ENCODE results near the gene CD96.
A peak's percentile ranks its signal among the peaks of the same experiment; 100 is the strongest.
"Not testable (repeated sequence)": the region's sequence is repeated elsewhere in the genome, so short reads cannot be mapped to it uniquely, and the experiment has no call there.

The CD96 gene

DNA sequence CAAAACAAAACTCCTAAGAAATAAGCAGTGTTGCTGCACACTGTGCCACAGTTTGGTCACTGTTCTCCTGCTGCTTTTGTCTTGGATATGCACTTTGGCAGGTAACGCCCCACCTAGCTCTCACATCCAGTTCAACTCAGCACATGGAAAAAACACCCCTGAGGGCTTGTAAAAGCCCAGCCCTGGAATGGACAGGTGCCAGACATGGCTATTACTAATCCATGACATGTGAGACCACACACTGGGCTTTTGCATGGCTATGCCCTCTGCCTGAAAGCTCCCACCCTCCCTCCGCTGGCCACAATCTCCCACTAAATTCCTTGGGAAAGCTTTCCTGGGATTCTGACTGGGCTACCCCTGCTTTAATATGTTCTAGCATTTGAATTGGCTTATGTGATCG lies 77.8 kb downstream of the CD96 start:
- no peak for DNase-seq (ENCODE audit: low read depth)
- TF ChIP-seq, protein P1, sequence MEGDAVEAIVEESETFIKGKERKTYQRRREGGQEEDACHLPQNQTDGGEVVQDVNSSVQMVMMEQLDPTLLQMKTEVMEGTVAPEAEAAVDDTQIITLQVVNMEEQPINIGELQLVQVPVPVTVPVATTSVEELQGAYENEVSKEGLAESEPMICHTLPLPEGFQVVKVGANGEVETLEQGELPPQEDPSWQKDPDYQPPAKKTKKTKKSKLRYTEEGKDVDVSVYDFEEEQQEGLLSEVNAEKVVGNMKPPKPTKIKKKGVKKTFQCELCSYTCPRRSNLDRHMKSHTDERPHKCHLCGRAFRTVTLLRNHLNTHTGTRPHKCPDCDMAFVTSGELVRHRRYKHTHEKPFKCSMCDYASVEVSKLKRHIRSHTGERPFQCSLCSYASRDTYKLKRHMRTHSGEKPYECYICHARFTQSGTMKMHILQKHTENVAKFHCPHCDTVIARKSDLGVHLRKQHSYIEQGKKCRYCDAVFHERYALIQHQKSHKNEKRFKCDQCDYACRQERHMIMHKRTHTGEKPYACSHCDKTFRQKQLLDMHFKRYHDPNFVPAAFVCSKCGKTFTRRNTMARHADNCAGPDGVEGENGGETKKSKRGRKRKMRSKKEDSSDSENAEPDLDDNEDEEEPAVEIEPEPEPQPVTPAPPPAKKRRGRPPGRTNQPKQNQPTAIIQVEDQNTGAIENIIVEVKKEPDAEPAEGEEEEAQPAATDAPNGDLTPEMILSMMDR (IDR thresholded peaks at IDR 0.05; ENCODE audit: insufficient read depth, low read depth, low read length, missing control alignments): no peak
- H3K4me3 ChIP-seq (ENCODE audit: low read depth, low read length): no peak overlapping the region

GRCh38 chr3:111621535-111621934 lies 79.5 kb downstream of the CD96 start:
- TF ChIP-seq, protein P1 (IDR thresholded peaks at IDR 0.05; ENCODE audit: insufficient read depth, low read depth, low read length, missing control alignments): peak; percentile 35
- H3K4me3 ChIP-seq (ENCODE audit: low read depth, low read length): no peak overlapping the region
- peak; percentile 11 for DNase-seq (ENCODE audit: low read depth)

GRCh38 chr3:111627092-111627491 lies 85.1 kb downstream of the CD96 start:
- TF ChIP-seq, protein P1 (IDR thresholded peaks at IDR 0.05; ENCODE audit: insufficient read depth, low read depth, low read length, missing control alignments): no peak
- H3K4me3 ChIP-seq (ENCODE audit: low read depth, low read length): no peak overlapping the region
- no peak for DNase-seq (ENCODE audit: low read depth)

- not testable (repeated sequence) for H3K4me3 ChIP-seq (ENCODE audit: low read depth, low read length); DNase-seq (ENCODE audit: low read depth)
Measured at GRCh38 chr3:111629018-111629417, 87.0 kb downstream of the CD96 start.

- H3K4me3 ChIP-seq (ENCODE audit: low read depth, low read length); DNase-seq (ENCODE audit: low read depth): not testable (repeated sequence)
Measured at GRCh38 chr3:111630638-111631037, 88.6 kb downstream of the CD96 start.

DNA sequence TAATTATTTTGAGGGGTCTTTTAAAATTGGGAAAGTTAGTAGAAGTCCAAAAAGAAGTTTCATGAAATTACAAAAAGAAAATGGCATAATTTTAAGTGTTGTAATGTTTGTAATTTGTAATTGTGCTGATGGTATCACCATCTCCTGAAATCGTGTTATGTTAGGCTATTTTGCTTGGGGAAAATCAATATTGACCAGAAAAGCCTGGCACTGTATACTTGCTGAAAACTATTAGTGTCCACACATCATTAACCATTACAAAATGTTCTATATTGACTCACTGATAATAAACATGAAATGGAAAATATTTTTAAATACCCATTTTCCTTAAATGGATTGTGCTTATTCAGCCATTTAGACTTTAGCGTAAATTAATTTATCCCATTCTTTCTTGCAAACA lies 93.4 kb downstream of the CD96 start:
- DNase-seq (ENCODE audit: low read depth): no peak

GRCh38 chr3:111636366-111636885 lies 94.4 kb downstream of the CD96 start:
- TF ChIP-seq, protein P1 (IDR thresholded peaks at IDR 0.05; ENCODE audit: insufficient read depth, low read depth, low read length, missing control alignments): no peak

More for the DNA sequence above, 93.4 kb downstream of the CD96 start:
- TF ChIP-seq, protein P1 (IDR thresholded peaks at IDR 0.05; ENCODE audit: insufficient read depth, low read depth, low read length, missing control alignments): no peak
- no peak overlapping the region for H3K4me3 ChIP-seq (ENCODE audit: low read depth, low read length)

GRCh38 chr3:111639316-111639715 lies 97.3 kb downstream of the CD96 start:
- TF ChIP-seq, protein P1 (IDR thresholded peaks at IDR 0.05; ENCODE audit: insufficient read depth, low read depth, low read length, missing control alignments): no peak
- H3K4me3 ChIP-seq (ENCODE audit: low read depth, low read length): no peak overlapping the region
- no peak for DNase-seq (ENCODE audit: low read depth)

More at GRCh38 chr3:111636366-111636885, 94.4 kb downstream of the CD96 start:
- H3K4me3 ChIP-seq (ENCODE audit: low read depth, low read length): no peak overlapping the region
- DNase-seq (ENCODE audit: low read depth): no peak

All from GM12865 (cell line).